Activated T-cell treated with anti-CD3 and anti-CD28 coated beads, Interleukin-2, amount 50 U/mL, for 72 hours (primary cell): ENCODE results near the gene SOX10. TPM values are rescaled to one million over a fixed set of nuclear protein-coding genes. Genes with fewer than 3 reads are reported as not detected.

ENCODE experiments used
- ATAC-seq, 2 donors: fragments of 150-1000 bp; cut with Tn5 transposase; replicated peaks in 1 of 2; 2 replicates each; pipeline ENCODE4 v1.10.0; 2021; ENCODE audit warnings: moderate library complexity in 2 of 2, mild to moderate bottlenecking in 1 of 2
- DNase-seq, 2 donors: peaks; one replicate each; pipeline ENCODE4 v3.0.0; 2021 to 2022; ENCODE audit warnings: mixed read lengths in 1 of 2
- H3K27ac Mint-ChIP-seq: one replicate; pipeline ENCODE4 v1.8.0; 2022; ENCODE audit warnings: mild to moderate bottlenecking, moderate library complexity, mixed read lengths
- H3K27me3 Mint-ChIP-seq: one replicate; pipeline ENCODE4 v1.8.0; 2022; ENCODE audit warnings: low read depth, mixed read lengths
- H3K36me3 Mint-ChIP-seq, 2 donors: one replicate each; pipeline ENCODE4 v1.8.0; 2022; ENCODE audit warnings: mixed read lengths in 2 of 2, mild to moderate bottlenecking in 1 of 2; ENCODE audit not compliant: insufficient read depth in 2 of 2
- H3K4me1 Mint-ChIP-seq: one replicate; pipeline ENCODE4 v1.8.0; 2022; ENCODE audit warnings: low read depth, mixed read lengths
- H3K4me3 Mint-ChIP-seq, 2 donors: one replicate each; pipeline ENCODE4 v1.8.0; 2022; ENCODE audit warnings: mild to moderate bottlenecking in 2 of 2, mixed read lengths in 2 of 2, moderate library complexity in 2 of 2
- H3K9me3 Mint-ChIP-seq, 2 donors: one replicate each; pipeline ENCODE4 v1.8.0; 2022; ENCODE audit warnings: mixed read lengths in 2 of 2
- total RNA-seq, 2 donors: library from RNA; stranded (reverse); gene quantifications; one replicate each; pipeline ENCODE4 v1.2.3, GENCODE V29; 2022

SOX10 gene
- total RNA-seq, 2 donors from 2014 or later, result not detected

DNA sequence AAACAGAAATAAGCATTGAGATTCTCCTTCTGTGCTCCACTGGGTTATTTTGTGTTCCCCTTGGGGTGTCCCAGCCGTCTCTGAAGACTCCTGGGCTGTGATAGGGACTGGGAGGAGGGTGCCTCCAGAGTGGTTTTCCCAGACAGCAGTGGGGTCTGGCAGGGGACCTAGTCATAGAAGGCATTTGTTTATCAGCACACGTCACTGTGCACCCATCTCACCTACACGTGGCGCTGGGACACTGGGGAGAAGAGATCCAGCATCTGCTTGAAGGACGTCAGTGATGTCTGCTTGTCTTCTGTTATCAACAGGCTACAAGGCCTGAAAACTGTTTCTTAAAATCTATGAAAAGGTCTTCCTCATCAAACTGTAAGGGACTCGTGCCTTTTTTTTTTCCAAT, 38.7 kb upstream of the SOX10 start:
- H3K36me3 Mint-ChIP-seq, result no peaks in the 10 kb centered on the region
- H3K4me3 Mint-ChIP-seq, result no peak overlapping the region
- DNase-seq, result no peak
- H3K27me3 Mint-ChIP-seq, result no peaks in the 10 kb centered on the region
- no peaks in the 10 kb centered on the region for H3K4me1 Mint-ChIP-seq
- H3K27ac Mint-ChIP-seq, result no peak overlapping the region
- no peak for ATAC-seq
- H3K9me3 Mint-ChIP-seq, result no peaks in the 10 kb centered on the region

DNA sequence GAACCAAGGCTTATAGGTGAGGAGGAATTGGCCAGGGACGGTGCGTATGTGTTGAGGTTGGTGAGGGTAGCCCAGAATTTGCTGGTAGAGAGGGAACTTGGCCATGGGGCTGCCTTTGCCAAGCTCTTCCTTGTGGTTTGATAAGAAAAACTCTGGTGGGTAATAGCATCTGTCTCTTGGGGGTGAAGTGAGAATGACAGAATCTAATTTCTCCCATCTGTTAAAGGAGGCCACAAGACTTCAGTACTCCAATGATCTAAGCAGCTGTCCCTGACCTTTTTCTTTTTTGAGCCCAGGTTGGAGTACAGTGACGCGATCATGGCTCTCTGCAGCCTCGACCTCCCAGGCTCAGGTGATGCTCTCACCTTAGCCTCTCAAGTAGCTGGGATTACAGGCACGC, 36.9 kb upstream of the SOX10 start:
- H3K27me3 Mint-ChIP-seq, result no peaks in the 10 kb centered on the region
- H3K36me3 Mint-ChIP-seq, result no peaks in the 10 kb centered on the region
- no peaks in the 10 kb centered on the region for H3K9me3 Mint-ChIP-seq
- no peak overlapping the region for H3K27ac Mint-ChIP-seq
- no peak for ATAC-seq
- no peak for DNase-seq
- H3K4me1 Mint-ChIP-seq, result no peaks in the 10 kb centered on the region
- H3K4me3 Mint-ChIP-seq, result no peak overlapping the region

GRCh38 chr22:38018938-38019827, 34.8 kb upstream of the SOX10 start:
- no peaks in the 10 kb centered on the region for H3K9me3 Mint-ChIP-seq
- H3K36me3 Mint-ChIP-seq, result no peaks in the 10 kb centered on the region
- no peaks in the 10 kb centered on the region for H3K4me1 Mint-ChIP-seq
- no peaks in the 10 kb centered on the region for H3K27me3 Mint-ChIP-seq
- no peak overlapping the region for H3K27ac Mint-ChIP-seq
- no peak overlapping the region for H3K4me3 Mint-ChIP-seq
- ATAC-seq (no peak), DNase-seq (no peak)

DNA sequence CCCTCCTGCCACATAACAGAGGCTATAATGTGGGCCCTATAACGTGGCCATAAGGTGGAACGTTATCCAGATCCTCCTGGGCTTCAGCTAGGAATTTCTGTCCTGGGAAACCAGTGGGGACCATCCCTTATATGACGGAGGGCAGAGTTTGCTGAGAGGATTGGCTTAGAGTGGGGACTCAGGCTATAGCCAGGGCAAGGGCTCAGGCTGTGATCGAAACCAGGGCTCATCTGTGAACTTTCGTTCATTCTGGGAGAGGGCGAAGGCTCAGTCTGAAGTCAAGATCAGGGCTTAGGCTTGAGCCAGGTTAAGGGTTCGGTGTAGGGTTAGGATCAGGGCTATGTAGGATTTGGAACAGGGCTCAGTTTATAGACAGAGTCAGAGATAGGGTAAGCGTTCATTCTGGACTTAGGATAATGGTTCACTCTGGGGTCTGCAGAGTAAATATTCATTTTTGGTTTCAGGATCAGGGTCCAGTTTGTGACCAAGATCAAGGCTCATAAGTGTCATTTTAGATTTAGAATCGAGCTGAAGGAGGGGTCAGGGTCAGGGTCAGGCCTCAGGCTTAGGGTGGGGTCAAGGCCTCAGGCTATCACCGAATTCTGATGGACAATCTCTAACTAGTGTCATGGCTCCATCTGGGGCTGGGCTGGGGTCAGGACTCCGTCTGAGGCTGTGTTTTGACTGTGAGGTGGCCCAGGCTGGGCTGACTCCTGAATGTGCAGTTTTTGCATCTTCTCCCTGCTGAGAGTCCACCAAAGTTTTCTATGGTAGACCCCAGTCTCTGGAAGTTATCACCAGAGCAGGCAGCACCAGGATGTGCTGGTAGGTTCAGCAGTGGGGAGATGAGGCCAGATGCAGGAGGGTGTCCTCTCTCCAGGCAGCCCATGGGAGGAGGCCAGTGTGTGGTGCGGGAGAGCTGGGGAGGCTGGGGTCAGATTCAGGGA, 33.9 kb upstream of the SOX10 start:
- no peaks in the 10 kb centered on the region for H3K27me3 Mint-ChIP-seq
- ATAC-seq (no peak), DNase-seq (no peak)
- peak overlapping the region in 1 of 2 donors; percentile 10 for H3K4me3 Mint-ChIP-seq
- no peak overlapping the region for H3K27ac Mint-ChIP-seq
- no peaks in the 10 kb centered on the region for H3K36me3 Mint-ChIP-seq
- H3K9me3 Mint-ChIP-seq, result no peaks in the 10 kb centered on the region
- no peaks in the 10 kb centered on the region for H3K4me1 Mint-ChIP-seq

- Mint-ChIP-seq H3K27ac (no peak overlapping the region), H3K9me3 (no peaks in the 10 kb centered on the region), H3K4me1 (no peaks in the 10 kb centered on the region), H3K27me3 (no peaks in the 10 kb centered on the region), H3K36me3 (no peaks in the 10 kb centered on the region), H3K4me3 (no peak overlapping the region)
- ATAC-seq, result no peak
- no peak for DNase-seq
Observed at GRCh38 chr22:38017272-38017920, 33.0 kb upstream of the SOX10 start.

- no peaks in the 10 kb centered on the region for H3K36me3 Mint-ChIP-seq
- H3K9me3 Mint-ChIP-seq, result no peaks in the 10 kb centered on the region
- H3K27me3 Mint-ChIP-seq, result no peaks in the 10 kb centered on the region
- no peaks in the 10 kb centered on the region for H3K4me1 Mint-ChIP-seq
- H3K27ac Mint-ChIP-seq, result no peak overlapping the region
- no peak for DNase-seq
- no peak for ATAC-seq
- H3K4me3 Mint-ChIP-seq, result no peak overlapping the region
Observed at GRCh38 chr22:38016182-38017151, 32.1 kb upstream of the SOX10 start.

DNA sequence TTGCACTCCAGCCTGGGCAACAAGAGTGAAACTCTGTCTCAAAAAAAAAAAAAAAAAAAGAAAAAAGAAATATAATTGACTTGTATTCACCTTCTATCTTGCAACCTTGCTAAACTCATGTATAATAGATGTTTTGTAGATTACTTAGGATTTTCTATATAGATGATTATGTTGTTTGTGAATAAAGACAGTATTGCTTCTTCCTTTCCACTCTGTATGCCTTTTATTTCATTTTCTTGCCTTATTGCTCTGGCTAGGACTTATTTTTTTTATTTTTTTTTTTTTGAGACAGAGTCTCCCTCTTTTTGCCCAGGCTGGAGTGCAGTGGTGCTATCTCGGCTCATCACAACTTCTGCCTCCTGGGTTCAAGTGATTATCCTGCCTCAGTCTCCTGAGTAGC, 29.7 kb upstream of the SOX10 start:
- Mint-ChIP-seq H3K36me3 (no peaks in the 10 kb centered on the region), H3K4me1 (no peaks in the 10 kb centered on the region), H3K9me3 (no peaks in the 10 kb centered on the region), H3K4me3 (no peak overlapping the region), H3K27me3 (no peaks in the 10 kb centered on the region), H3K27ac (no peak overlapping the region)
- ATAC-seq, result no peak
- no peak for DNase-seq

DNA sequence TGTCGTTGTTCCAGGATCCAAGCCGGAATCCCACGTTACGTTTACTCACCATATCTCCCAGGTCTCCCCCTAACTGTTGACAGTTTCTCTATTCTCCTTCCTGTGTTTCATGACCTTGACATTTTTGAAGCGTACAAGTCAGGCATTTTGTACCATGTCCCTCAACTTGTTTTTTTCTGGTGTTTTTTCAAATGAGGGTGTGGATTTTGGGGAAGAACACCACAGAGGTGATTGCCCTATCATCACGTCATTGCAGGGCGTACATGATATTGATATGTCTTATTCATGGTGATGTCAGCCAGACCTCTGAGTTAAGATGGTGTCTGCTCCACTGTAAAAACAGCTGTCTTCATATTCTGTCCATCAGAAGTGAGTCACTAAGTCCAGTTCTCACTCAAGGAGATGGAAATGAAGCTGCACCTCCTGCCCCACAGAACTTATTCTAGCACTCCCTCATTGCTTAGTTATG, 28.3 kb upstream of the SOX10 start:
- Mint-ChIP-seq H3K4me3 (no peak overlapping the region), H3K27me3 (no peaks in the 10 kb centered on the region), H3K27ac (no peak overlapping the region), H3K36me3 (no peaks in the 10 kb centered on the region), H3K4me1 (no peaks in the 10 kb centered on the region), H3K9me3 (no peaks in the 10 kb centered on the region)
- DNase-seq (no peak), ATAC-seq (no peak)

DNA sequence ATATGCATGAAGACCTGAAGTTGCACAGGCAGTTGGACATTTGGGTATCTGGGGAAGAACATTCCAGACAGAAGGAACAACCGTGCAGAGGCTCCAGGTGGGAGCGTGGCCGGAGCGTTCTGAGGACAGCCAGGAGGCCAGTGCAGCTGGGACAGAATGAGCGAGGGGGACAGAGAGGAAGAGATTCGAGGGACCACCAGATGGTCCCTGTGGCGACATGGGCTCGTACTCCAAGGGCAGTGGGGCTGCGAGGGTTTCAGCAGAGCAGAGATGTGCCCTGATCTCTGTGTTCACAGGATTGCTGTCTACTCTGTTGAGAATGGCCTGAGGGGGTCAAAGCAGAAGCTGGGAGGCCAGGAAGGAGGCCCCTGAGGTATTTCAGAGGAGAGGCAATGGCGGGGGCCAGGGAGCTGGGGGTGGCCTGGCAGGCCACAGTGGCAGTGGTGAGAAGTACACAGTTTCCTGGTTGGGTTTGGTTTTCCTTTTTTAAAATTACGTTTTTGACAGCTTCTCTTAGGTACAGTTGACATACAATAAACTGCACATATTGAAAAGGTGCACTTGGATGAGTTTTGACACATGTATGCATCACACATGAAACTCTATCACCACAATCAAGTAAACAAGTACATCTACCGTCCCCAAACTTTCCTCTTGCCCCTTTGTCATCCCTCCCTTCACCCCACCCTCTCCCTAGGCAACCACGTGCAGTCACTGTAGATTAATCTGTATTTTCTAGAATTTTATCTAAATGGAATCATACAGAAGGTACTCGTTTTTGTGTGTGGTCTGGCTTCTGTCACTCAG, 24.8 kb upstream of the SOX10 start:
- Mint-ChIP-seq H3K9me3 (no peaks in the 10 kb centered on the region), H3K4me3 (no peak overlapping the region), H3K27me3 (no peaks in the 10 kb centered on the region), H3K36me3 (no peaks in the 10 kb centered on the region), H3K4me1 (no peaks in the 10 kb centered on the region), H3K27ac (no peak overlapping the region)
- no peak for DNase-seq
- no peak for ATAC-seq

DNA sequence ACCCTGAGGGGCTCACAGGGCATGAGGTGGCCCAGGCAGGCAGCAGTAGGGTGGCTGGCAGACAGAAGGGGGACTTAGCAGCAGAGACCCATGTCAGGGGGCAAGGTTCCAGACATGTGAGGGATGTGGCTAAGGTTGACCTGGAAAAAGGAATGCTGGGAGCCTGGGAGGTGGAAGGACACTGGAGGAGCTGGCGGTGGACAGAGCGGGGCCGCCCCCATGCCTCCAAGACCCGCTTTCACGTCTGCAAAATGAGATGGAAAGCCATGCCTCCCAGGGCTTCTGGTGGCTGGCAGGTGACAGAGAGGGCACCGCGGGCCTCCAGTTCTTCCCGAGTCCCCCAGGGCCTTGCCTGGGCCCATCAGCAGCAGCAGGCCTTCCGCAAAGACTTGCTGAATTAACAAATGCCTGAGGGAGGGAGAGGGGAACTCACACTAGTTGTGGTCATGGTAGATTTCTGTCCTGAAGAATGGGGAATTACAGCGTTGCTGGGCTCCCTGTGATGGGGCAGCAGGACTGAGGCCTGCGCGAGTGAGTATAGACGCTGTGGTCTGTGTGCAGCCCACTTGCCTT, 23.1 kb upstream of the SOX10 start:
- Mint-ChIP-seq H3K9me3 (no peaks in the 10 kb centered on the region), H3K4me3 (no peak overlapping the region), H3K36me3 (no peaks in the 10 kb centered on the region), H3K4me1 (no peaks in the 10 kb centered on the region), H3K27me3 (no peaks in the 10 kb centered on the region), H3K27ac (no peak overlapping the region)
- ATAC-seq (no peak), DNase-seq (no peak)

DNA sequence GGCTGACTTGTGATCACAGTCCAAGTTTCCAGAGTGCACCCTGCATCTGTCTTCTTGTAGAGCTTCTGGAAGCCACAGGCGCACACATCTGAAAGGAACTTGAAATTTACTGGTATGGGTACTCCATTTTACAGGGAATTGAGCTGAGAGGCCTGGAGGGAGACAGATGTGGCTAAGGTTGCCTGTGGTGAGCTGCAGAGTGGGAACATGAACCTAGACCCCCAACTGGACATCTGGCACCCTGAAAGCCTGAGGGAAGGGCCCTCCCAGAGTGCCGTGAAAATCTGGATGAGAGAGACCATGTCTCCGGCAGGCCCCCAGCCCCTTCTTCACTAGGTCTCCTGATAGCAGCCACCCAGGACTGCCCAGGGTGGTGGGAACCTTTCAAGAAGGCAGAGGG, 22.6 kb upstream of the SOX10 start:
- H3K9me3 Mint-ChIP-seq, result no peaks in the 10 kb centered on the region
- no peak overlapping the region for H3K27ac Mint-ChIP-seq
- DNase-seq (no peak), ATAC-seq (no peak)
- no peaks in the 10 kb centered on the region for H3K4me1 Mint-ChIP-seq
- H3K36me3 Mint-ChIP-seq, result no peaks in the 10 kb centered on the region
- H3K27me3 Mint-ChIP-seq, result no peaks in the 10 kb centered on the region
- no peak overlapping the region for H3K4me3 Mint-ChIP-seq
